WI38 (cell line): ENCODE results near the gene NAV2.

Experiments
- H3K4me3 ChIP-seq: 2 replicates; pipeline ENCODE4 v1.5.1; 2011; ENCODE audit warnings: low read depth, mild to moderate bottlenecking, control low read depth, low read length
- CTCF ChIP-seq: IDR thresholded peaks from 2 replicates; pipeline ENCODE4 v1.5.1; 2012; ENCODE audit warnings: low read depth, mild to moderate bottlenecking, control low read depth, low read length

The NAV2 gene

GRCh38 chr11:20048246-20048645, 335.6 kb downstream of the NAV2 start:
- TF ChIP-seq CTCF: no peak
- no peak overlapping the region for H3K4me3 ChIP-seq

- no peak overlapping the region for H3K4me3 ChIP-seq
- no peak for TF ChIP-seq CTCF
Observed at GRCh38 chr11:20048707-20049106, 336.1 kb downstream of the NAV2 start.

- no peak for TF ChIP-seq CTCF
- no peak overlapping the region for H3K4me3 ChIP-seq
Observed at GRCh38 chr11:20049231-20049630, 336.6 kb downstream of the NAV2 start.

- no peak overlapping the region for H3K4me3 ChIP-seq
- TF ChIP-seq CTCF: no peak
Observed at GRCh38 chr11:20050048-20050447, 337.4 kb downstream of the NAV2 start.

- TF ChIP-seq CTCF: no peak
- H3K4me3 ChIP-seq: no peak overlapping the region
Observed at GRCh38 chr11:20050551-20051333, 338.1 kb downstream of the NAV2 start.

GRCh38 chr11:20051469-20052399, 339.1 kb downstream of the NAV2 start:
- no peak for TF ChIP-seq CTCF

GRCh38 chr11:20053572-20053971, 340.9 kb downstream of the NAV2 start:
- no peak overlapping the region for H3K4me3 ChIP-seq
- no peak for TF ChIP-seq CTCF

More at GRCh38 chr11:20051469-20052399, 339.1 kb downstream of the NAV2 start:
- no peak overlapping the region for H3K4me3 ChIP-seq
